ENCODE data around the gene C17orf114.

C17orf114 gene

DNA sequence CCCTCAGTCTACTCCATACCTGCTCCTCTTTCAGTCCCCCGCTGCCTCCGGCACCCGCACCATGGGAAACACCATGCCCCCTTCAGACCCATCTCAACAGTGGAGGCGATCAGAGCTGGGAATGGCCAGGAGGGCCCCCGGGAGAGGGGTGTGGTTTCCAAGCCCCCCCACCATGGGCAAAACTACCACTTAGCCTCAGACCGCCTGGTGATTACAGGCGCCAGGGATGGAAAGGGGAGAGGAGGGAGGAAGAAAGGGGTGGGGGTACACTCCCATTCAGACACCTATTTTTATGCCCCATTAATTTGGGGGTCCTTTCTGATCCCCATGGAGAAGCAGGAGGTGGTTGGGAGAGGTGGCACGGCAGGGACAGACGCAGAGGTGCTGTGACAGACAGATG lies at the start of gene C17orf114:
C17orf114 (minus strand) TSS at position 101 of the 400 bp plus-strand sequence.
- Histone ChIP-seq H3K27ac (ENCODE audit: low read depth, low read length) (no peak within 1 kb of the TSS), H3K27me3 (ENCODE audit: control insufficient read depth in 1 of 2, insufficient read depth in 2 of 2, low read length in 2 of 2) (no peaks in the 10 kb centered on the region), H3K9me3 (ENCODE audit: low read length) (no peaks in the 10 kb centered on the region), H3K9ac (ENCODE audit: low read length) (no peak within 1 kb of the TSS), H3K4me1 (ENCODE audit: insufficient read depth, low read length) (peaks cover 2% of the 10 kb centered on the region), H3K4me3 (ENCODE audit: low read depth in 1 of 2, low read length in 2 of 2) (no peak within 1 kb of the TSS), H3K36me3 (ENCODE audit: insufficient read depth, low read length) (peaks cover 14% of the 10 kb centered on the region)

DNA sequence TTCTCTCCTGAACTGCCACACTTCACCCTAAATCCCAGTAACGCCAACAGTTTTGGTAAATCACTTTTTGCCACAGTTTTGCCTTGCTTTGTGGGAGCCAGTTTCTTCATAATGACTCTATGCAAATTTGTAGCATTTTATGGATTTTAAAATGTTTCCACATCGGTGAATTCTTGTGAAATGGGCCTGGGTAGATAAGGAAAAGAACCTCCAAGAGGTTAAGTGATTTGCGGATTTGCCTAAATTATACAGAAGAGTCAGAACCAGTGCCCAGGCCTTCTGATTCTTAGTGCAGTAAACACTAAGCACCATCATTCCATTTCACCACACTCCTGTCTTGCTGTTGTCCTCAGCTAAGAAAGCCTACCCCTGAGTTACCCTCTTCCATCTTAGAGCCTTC lies 49.0 kb upstream of the C17orf114 start:
- Histone ChIP-seq H3K4me3 (ENCODE audit: low read depth in 1 of 2, low read length in 2 of 2) (no peak overlapping the region), H3K4me1 (ENCODE audit: insufficient read depth, low read length) (peaks cover 3% of the 10 kb centered on the region), H3K36me3 (ENCODE audit: insufficient read depth, low read length) (peaks cover 8% of the 10 kb centered on the region), H3K27me3 (ENCODE audit: control insufficient read depth in 1 of 2, insufficient read depth in 2 of 2, low read length in 2 of 2) (no peaks in the 10 kb centered on the region), H3K9me3 (ENCODE audit: low read length) (no peaks in the 10 kb centered on the region), H3K27ac (ENCODE audit: low read depth, low read length) (no peak overlapping the region), H3K9ac (ENCODE audit: low read length) (no peak overlapping the region)

DNA sequence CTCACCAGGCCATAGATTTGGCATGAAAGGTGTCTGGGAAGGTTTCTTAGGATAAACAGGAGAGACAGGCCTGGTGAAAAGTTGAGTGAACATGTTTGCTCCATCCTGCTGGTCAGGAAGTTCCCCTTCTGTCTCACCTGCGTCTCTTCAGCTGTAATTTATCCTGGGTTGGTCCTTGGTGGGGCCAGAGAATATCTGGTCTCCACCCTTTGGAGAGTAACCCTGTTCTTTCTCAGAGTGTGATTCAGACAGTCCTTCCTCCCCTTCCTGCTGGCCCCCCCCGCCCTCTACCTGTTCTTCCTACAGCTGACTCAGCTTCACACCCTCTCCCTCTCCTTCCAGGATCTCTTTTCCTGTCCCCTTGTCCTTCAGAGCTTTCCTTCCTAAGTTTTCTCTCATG lies 48.1 kb upstream of the C17orf114 start:
- no peak overlapping the region for H3K9ac ChIP-seq (ENCODE audit: low read length)

DNA sequence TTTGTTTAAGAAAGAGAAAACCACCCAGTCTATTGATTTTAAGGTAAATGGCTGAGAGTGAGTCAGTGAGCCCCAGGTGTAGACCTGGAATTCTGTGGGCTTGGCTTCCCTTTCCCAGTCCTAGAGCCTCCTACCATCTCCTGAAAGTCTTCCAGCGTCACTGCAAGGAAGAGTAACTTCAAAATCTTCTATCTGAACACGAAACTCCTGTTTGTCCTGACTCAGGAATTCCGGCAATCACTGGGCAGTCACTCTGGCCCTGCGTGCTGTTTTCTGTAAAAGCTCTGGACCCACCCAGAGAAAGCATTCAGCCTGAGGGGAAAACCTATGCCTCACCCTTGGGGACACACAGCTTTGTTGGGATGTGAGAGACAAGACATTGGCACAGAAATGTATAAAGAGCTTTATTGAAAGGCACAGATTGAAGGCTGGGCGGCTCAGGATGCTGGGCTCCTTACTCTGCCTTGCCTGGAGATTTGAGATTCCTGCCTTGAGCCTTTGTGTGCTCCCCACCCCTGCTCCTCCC lies 46.9 kb upstream of the C17orf114 start:
- Histone ChIP-seq H3K27ac (ENCODE audit: low read depth, low read length) (no peak overlapping the region), H3K36me3 (ENCODE audit: insufficient read depth, low read length) (peaks cover 8% of the 10 kb centered on the region), H3K9me3 (ENCODE audit: low read length) (no peaks in the 10 kb centered on the region), H3K27me3 (ENCODE audit: control insufficient read depth in 1 of 2, insufficient read depth in 2 of 2, low read length in 2 of 2) (no peaks in the 10 kb centered on the region), H3K9ac (ENCODE audit: low read length) (no peak overlapping the region), H3K4me1 (ENCODE audit: insufficient read depth, low read length) (peaks cover 3% of the 10 kb centered on the region), H3K4me3 (ENCODE audit: low read depth in 1 of 2, low read length in 2 of 2) (no peak overlapping the region)

More for the DNA sequence above, 48.1 kb upstream of the C17orf114 start:
- H3K4me1 ChIP-seq (ENCODE audit: insufficient read depth, low read length) = peaks cover 3% of the 10 kb centered on the region
- H3K27ac ChIP-seq (ENCODE audit: low read depth, low read length) = no peak overlapping the region
- H3K27me3 ChIP-seq (ENCODE audit: control insufficient read depth in 1 of 2, insufficient read depth in 2 of 2, low read length in 2 of 2) = no peaks in the 10 kb centered on the region
- H3K36me3 ChIP-seq (ENCODE audit: insufficient read depth, low read length) = peaks cover 8% of the 10 kb centered on the region
- no peak overlapping the region for H3K4me3 ChIP-seq (ENCODE audit: low read depth in 1 of 2, low read length in 2 of 2)
- no peaks in the 10 kb centered on the region for H3K9me3 ChIP-seq (ENCODE audit: low read length)

DNA sequence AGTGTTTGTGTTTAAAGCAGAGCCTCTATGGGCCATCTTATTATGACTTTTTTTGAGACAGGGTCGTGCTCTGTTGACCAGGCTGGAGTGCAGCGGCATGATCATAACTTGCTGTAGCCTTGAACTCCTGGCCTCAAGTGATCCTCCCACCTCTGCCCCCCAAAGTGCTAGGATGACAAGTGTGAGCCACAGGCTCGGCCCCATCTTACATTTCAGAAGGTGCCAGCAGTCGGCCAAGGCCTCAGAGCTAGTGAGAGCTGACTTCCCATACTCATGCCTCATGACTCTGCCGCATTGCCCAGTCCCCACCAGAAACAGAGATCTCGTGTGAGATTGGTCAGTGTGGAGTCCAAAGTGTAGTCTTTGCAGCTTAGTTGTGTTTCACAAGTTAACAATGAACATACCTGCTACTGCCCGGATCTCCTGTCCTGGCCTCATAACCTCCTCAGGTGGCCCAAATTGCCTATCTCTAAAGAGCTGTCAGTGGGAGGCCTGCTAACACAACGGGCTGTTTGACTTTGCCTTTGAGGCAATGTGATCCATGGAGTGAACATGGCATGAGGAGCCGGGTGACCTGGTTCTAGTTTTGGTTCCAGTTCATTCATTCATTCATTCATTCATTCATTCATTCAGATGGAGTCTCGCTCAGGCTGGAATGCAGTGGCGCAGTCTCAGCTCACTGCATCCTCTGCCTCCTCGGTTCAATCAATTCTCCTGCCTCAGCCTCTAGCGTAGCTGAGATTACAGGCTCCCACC lies 44.7 kb upstream of the C17orf114 start:
- Histone ChIP-seq H3K4me3 (ENCODE audit: low read depth in 1 of 2, low read length in 2 of 2) (no peak overlapping the region), H3K9ac (ENCODE audit: low read length) (no peak overlapping the region), H3K4me1 (ENCODE audit: insufficient read depth, low read length) (no peaks in the 10 kb centered on the region), H3K9me3 (ENCODE audit: low read length) (no peaks in the 10 kb centered on the region), H3K27me3 (ENCODE audit: control insufficient read depth in 1 of 2, insufficient read depth in 2 of 2, low read length in 2 of 2) (no peaks in the 10 kb centered on the region), H3K36me3 (ENCODE audit: insufficient read depth, low read length) (peaks cover 8% of the 10 kb centered on the region), H3K27ac (ENCODE audit: low read depth, low read length) (no peak overlapping the region)

DNA sequence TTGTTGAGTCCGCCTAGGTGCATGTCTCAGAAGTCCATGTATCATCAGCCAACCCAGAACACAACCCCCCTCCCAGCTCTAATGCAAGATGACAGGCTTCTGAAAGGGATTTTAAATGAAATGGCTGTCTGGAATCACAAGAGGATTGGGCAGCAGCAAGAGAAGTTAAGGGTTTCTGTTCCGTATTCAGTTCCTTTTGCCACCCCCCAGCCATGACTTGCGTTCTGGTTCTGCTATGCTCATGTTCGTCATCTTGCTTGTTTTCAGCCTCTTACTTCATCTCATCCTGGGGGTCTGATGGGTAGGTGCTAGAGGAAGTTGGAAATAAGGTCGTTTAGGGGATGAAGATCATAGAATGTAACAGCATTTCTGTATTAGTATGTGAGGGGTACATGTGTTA lies 43.0 kb upstream of the C17orf114 start:
- Histone ChIP-seq H3K27ac (ENCODE audit: low read depth, low read length) (no peak overlapping the region), H3K4me3 (ENCODE audit: low read depth in 1 of 2, low read length in 2 of 2) (no peak overlapping the region), H3K9ac (ENCODE audit: low read length) (no peak overlapping the region), H3K4me1 (ENCODE audit: insufficient read depth, low read length) (no peaks in the 10 kb centered on the region), H3K9me3 (ENCODE audit: low read length) (no peaks in the 10 kb centered on the region), H3K36me3 (ENCODE audit: insufficient read depth, low read length) (peaks cover 8% of the 10 kb centered on the region), H3K27me3 (ENCODE audit: control insufficient read depth in 1 of 2, insufficient read depth in 2 of 2, low read length in 2 of 2) (no peaks in the 10 kb centered on the region)

DNA sequence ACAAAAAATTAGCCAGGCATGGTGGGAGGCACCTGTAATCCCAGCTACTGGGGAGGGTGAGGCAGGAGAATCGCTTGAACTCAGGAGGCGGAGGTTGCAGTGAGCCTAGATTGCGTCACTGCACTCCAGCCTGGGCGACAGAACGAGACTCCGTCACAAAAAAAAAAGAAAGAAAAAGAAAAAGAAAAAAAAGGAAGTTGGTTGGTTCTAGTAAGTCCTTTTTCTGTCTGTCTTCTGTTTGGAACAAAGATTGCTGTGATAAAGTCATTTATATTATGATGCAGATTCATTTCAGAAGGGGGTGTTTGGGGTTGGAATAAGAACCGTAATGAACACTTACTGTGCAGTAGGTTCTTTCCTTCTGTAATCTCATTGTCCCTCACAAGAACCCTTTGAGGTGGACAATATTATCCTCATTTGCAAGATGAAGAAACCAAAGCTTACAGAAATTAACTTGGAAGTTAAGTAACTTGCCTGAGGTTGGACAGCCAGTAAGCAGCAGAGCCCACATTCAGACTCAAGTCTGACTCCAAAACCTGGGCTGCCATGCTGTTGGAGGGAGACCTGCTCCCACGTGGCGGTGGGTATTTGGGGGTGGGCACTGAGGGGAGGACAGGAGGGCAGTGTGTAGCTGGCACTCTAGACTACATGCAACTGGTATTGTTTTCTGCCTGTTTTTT lies 41.3 kb upstream of the C17orf114 start:
- H3K27ac ChIP-seq (ENCODE audit: low read depth, low read length) = no peak overlapping the region
- peaks cover 1% of the 10 kb centered on the region for H3K4me1 ChIP-seq (ENCODE audit: insufficient read depth, low read length)
- no peaks in the 10 kb centered on the region for H3K27me3 ChIP-seq (ENCODE audit: control insufficient read depth in 1 of 2, insufficient read depth in 2 of 2, low read length in 2 of 2)
- no peak overlapping the region for H3K9ac ChIP-seq (ENCODE audit: low read length)
- H3K9me3 ChIP-seq (ENCODE audit: low read length) = no peaks in the 10 kb centered on the region
- H3K4me3 ChIP-seq (ENCODE audit: low read depth in 1 of 2, low read length in 2 of 2) = no peak overlapping the region
- H3K36me3 ChIP-seq (ENCODE audit: insufficient read depth, low read length) = peaks cover 8% of the 10 kb centered on the region

DNA sequence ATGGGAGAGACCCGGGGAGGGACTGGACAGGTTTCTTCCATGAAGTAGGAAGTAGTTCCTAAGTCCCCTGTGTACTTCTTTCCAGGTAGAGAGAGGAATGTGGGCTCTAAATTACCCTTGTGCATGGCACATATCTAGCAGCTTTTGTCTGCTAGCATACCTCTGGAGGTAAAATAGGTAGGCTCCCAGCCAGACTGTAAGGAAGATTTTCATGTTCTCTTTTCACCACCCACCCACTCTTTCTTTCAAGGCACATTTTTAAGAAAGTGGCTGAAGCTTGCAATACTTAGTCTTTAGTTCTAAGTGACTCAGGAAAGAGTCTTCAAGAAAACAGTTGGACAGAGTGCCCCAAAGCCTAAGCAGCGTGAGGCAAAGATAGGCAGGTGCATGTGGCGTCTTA lies 40.2 kb upstream of the C17orf114 start:
- peaks cover 8% of the 10 kb centered on the region for H3K36me3 ChIP-seq (ENCODE audit: insufficient read depth, low read length)
- peaks cover 12% of the 10 kb centered on the region for H3K4me1 ChIP-seq (ENCODE audit: insufficient read depth, low read length)
- no peak overlapping the region for H3K4me3 ChIP-seq (ENCODE audit: low read depth in 1 of 2, low read length in 2 of 2)
- no peak overlapping the region for H3K9ac ChIP-seq (ENCODE audit: low read length)
- H3K27me3 ChIP-seq (ENCODE audit: control insufficient read depth in 1 of 2, insufficient read depth in 2 of 2, low read length in 2 of 2) = no peaks in the 10 kb centered on the region
- no peak overlapping the region for H3K27ac ChIP-seq (ENCODE audit: low read depth, low read length)
- H3K9me3 ChIP-seq (ENCODE audit: low read length) = no peaks in the 10 kb centered on the region

DNA sequence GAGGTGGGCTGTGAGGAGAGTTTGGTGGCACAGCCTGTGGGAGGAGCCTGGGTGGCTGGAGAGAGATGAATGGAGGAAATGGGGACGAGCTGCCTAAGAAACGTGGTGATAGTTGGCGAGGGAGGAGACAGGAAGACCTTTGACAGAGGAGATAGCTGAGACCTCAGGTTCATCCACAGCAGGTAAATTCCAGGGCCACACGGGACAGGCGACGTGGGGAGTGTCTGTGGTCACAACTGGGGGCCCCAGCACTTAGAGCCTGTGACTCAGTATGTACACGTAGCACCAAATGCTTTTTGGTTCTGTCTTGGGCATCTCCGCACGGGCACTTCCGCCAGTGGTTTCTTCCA lies 38.7 kb upstream of the C17orf114 start:
- Histone ChIP-seq H3K27ac (ENCODE audit: low read depth, low read length) (no peak overlapping the region), H3K9ac (ENCODE audit: low read length) (no peak overlapping the region)

DNA sequence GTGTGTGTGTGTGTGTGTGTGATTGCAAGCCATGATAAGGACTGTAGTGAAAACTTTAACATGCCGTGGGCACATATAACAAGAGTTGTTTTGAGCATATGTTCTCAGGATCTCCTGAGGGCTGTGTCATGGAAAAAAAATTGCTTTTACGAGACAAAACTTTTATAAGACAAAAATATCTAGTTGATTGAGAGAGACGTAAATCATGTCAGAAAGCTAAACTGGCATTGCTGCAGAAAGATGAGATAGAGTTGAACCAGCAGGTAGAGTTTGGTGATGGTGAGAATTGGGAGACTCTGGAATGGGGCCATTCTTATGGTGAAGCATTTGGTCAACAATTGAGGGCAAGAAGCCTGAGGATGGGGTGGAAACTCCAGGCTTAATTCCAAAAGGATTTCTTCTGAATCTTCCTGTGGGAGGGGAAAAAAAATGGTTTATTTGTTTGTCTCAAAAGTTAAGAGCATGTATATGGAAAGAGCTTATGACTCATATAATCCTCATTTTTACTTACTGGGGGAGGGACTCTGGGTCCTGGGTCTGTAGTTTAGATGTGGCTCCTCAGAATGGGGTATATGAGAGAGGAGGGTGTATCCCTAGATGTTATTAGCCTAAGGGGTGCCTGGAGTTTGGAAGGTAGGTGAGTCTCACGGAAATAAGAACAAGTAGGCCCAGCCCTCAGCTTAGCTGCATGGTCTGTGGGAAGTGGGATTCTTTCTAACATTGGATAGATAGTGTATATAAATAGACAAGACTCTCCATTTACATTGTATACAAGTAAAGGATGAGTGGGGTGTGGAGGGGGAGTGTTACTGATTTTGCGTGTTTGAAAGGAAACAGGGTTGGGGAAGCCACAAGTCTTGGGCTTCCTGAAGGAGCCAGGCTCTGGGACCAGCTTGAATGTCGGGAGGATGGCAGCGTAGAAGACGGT lies 38.1 kb upstream of the C17orf114 start:
- Histone ChIP-seq H3K27ac (ENCODE audit: low read depth, low read length) (no peak overlapping the region), H3K4me3 (ENCODE audit: low read depth in 1 of 2, low read length in 2 of 2) (no peak overlapping the region), H3K27me3 (ENCODE audit: control insufficient read depth in 1 of 2, insufficient read depth in 2 of 2, low read length in 2 of 2) (no peaks in the 10 kb centered on the region), H3K9ac (ENCODE audit: low read length) (no peak overlapping the region), H3K4me1 (ENCODE audit: insufficient read depth, low read length) (peaks cover 16% of the 10 kb centered on the region), H3K9me3 (ENCODE audit: low read length) (no peaks in the 10 kb centered on the region), H3K36me3 (ENCODE audit: insufficient read depth, low read length) (no peaks in the 10 kb centered on the region)

More for the DNA sequence above, 38.7 kb upstream of the C17orf114 start:
- Histone ChIP-seq H3K4me1 (ENCODE audit: insufficient read depth, low read length) (peaks cover 16% of the 10 kb centered on the region), H3K4me3 (ENCODE audit: low read depth in 1 of 2, low read length in 2 of 2) (no peak overlapping the region), H3K27me3 (ENCODE audit: control insufficient read depth in 1 of 2, insufficient read depth in 2 of 2, low read length in 2 of 2) (no peaks in the 10 kb centered on the region), H3K36me3 (ENCODE audit: insufficient read depth, low read length) (no peaks in the 10 kb centered on the region), H3K9me3 (ENCODE audit: low read length) (no peaks in the 10 kb centered on the region)

DNA sequence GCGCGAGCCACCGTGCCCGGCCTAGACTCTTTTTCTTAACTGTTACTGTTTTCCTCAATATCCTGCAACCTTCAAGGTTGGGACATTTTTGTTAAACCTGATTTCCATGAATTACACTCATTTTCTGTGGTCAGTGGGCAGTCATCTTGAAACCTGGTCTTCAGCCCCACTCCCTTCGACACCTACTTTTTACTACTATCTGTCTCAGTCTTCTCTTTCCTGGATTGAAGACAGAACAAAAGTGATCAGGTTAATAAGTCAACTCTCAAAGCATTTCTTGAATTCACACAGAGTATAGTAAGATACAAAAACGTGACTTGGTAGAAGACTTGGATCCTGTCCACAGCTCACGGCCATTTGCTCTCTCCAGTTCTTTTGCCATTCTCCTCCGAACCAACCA lies 37.1 kb upstream of the C17orf114 start:
- Histone ChIP-seq H3K4me3 (ENCODE audit: low read depth in 1 of 2, low read length in 2 of 2) (no peak overlapping the region), H3K4me1 (ENCODE audit: insufficient read depth, low read length) (peaks cover 24% of the 10 kb centered on the region), H3K9me3 (ENCODE audit: low read length) (no peaks in the 10 kb centered on the region), H3K27ac (ENCODE audit: low read depth, low read length) (no peak overlapping the region), H3K27me3 (ENCODE audit: control insufficient read depth in 1 of 2, insufficient read depth in 2 of 2, low read length in 2 of 2) (no peaks in the 10 kb centered on the region), H3K36me3 (ENCODE audit: insufficient read depth, low read length) (no peaks in the 10 kb centered on the region), H3K9ac (ENCODE audit: low read length) (no peak overlapping the region)
